Caco-2 (cell line): Measurements from ENCODE around the gene PDLIM4. TPM values are rescaled to one million over a fixed set of nuclear protein-coding genes. Genes with fewer than 3 reads are reported as not detected.

Experiments used
- BruUV-seq: library from RNA; stranded (reverse); fragments of 400-500 nt; replicated peaks from 2 replicates; lab custom pipeline; 2021; lab: Mats Ljungman, UMichigan
- CTCF ChIA-PET: fragments of 300-600 bp; sonication (Branson Sonifier 250); formaldehyde crosslinking; loops from one replicate; lab custom pipeline; 2022; ENCODE audit warnings: antibody characterized with exemption; lab: Charles Lee
- POLR2A ChIA-PET: fragments of 300-600 bp; sonication (Branson Sonifier 250); formaldehyde crosslinking; loops from one replicate; lab custom pipeline; 2022; ENCODE audit warnings: antibody characterized with exemption; lab: Charles Lee
- DNase-seq, 2 experiments: peaks; one replicate each; pipeline versions ENCODE4 v3.0.0 to v3.0.0-alpha.2; 2020 to 2022
- H3K27me3 ChIP-seq: replicated peaks from 2 replicates; pipeline ENCODE4 v1.6.0; 2011; ENCODE audit warnings: low read length; ENCODE audit not compliant: control insufficient read depth, insufficient read depth
- H3K36me3 ChIP-seq: 2 replicates; pipeline ENCODE4 v1.5.1; 2011; ENCODE audit warnings: low read length; ENCODE audit not compliant: control insufficient read depth, insufficient read depth
- H3K4me1 ChIP-seq: fragments of 250-450 bp; sonication (Bioruptor Pico); 2 replicates; pipeline ENCODE4 v1.5.1; 2020; ENCODE audit warnings: mild to moderate bottlenecking
- H3K4me3 ChIP-seq: 2 replicates; pipeline ENCODE4 v1.5.1; 2011; ENCODE audit warnings: low read depth, mild to moderate bottlenecking, control low read depth, low read length
- H3K9me3 ChIP-seq: fragments of 250-450 bp; sonication (Bioruptor Pico); 2 replicates; pipeline ENCODE4 v1.5.1; 2020; ENCODE audit warnings: mild to moderate bottlenecking, moderate library complexity
- H3K27ac Mint-ChIP-seq: one replicate; pipeline ENCODE4 v1.8.0; 2022; ENCODE audit warnings: mixed read lengths; ENCODE audit not compliant: unreplicated experiment
- H3K27me3 Mint-ChIP-seq: one replicate; pipeline ENCODE4 v1.8.0; 2022; ENCODE audit warnings: mixed read lengths; ENCODE audit not compliant: insufficient read depth, unreplicated experiment
- H3K36me3 Mint-ChIP-seq: one replicate; pipeline ENCODE4 v1.8.0; 2022; ENCODE audit warnings: mild to moderate bottlenecking, mixed read lengths; ENCODE audit not compliant: insufficient read depth, unreplicated experiment
- H3K4me1 Mint-ChIP-seq: one replicate; pipeline ENCODE4 v1.8.0; 2022; ENCODE audit warnings: low read depth, mixed read lengths; ENCODE audit not compliant: unreplicated experiment
- H3K4me3 Mint-ChIP-seq: one replicate; pipeline ENCODE4 v1.8.0; 2022; ENCODE audit warnings: mild to moderate bottlenecking, moderate library complexity, mixed read lengths; ENCODE audit not compliant: unreplicated experiment
- H3K9me3 Mint-ChIP-seq: one replicate; pipeline ENCODE4 v1.8.0; 2022; ENCODE audit warnings: mixed read lengths; ENCODE audit not compliant: unreplicated experiment
- intact Hi-C: fragments of 100-400 bp; cut with micrococcal nuclease; formaldehyde crosslinking; loops from one replicate; pipeline ENCODE4 v1.10.0; 2022; ENCODE audit not compliant: unreplicated experiment
- total RNA-seq: library from RNA; stranded (reverse); gene quantifications from 2 replicates; pipeline ENCODE4 v1.2.3, GENCODE V29; 2022
- TF ChIP-seq, protein P1 (sequence below), 2 experiments: fragments of 200-600 bp in 1 of 2; IDR thresholded peaks; 1 replicate in 1 of 2; 2 replicates in 1 of 2; pipeline versions ENCODE4 v1.5.1 to v1.8.0; 2011 to 2022; ENCODE audit warnings: antibody characterized with exemption in 1 of 2, control low read depth in 1 of 2, inconsistent platforms in 1 of 2, low read depth in 1 of 2, low read length in 1 of 2, mild to moderate bottlenecking in 1 of 2, moderate library complexity in 1 of 2; ENCODE audit not compliant: insufficient read depth in 1 of 2, severe bottlenecking in 1 of 2, unreplicated experiment in 1 of 2

Gene PDLIM4
- total RNA-seq, 1 experiment from 2014 or later: not detected

GRCh38 chr5:132275367-132276220 is 18.1 kb downstream of the PDLIM4 start:
- POLR2A ChIA-PET: no interaction called here
- no peak for DNase-seq
- Mint-ChIP-seq H3K9me3 (peaks cover 3% of the 10 kb centered on the region), H3K27ac (peak overlapping the region; percentile 81), H3K27me3 (no peaks in the 10 kb centered on the region), H3K4me3 (no peak overlapping the region), H3K4me1 (peaks cover 52% of the 10 kb centered on the region), H3K36me3 (no peaks in the 10 kb centered on the region)
- H3K9me3 ChIP-seq: no peaks in the 10 kb centered on the region
- no TSS peak for BruUV-seq
- H3K36me3 ChIP-seq: no peaks in the 10 kb centered on the region
- CTCF ChIA-PET: interaction anchor here (1.3 kb wide), 1 partner anchor 18 kb away, joined by 3 read pairs; no protein-coding TSS in a partner anchor
- no peaks in the 10 kb centered on the region for H3K27me3 ChIP-seq
- intact Hi-C loops: loop anchor here (5.0 kb wide), 1 partner anchor 222 kb away; no protein-coding TSS in a partner anchor
- peaks cover 51% of the 10 kb centered on the region for H3K4me1 ChIP-seq
- H3K4me3 ChIP-seq: no peak overlapping the region
- TF ChIP-seq, protein P1, sequence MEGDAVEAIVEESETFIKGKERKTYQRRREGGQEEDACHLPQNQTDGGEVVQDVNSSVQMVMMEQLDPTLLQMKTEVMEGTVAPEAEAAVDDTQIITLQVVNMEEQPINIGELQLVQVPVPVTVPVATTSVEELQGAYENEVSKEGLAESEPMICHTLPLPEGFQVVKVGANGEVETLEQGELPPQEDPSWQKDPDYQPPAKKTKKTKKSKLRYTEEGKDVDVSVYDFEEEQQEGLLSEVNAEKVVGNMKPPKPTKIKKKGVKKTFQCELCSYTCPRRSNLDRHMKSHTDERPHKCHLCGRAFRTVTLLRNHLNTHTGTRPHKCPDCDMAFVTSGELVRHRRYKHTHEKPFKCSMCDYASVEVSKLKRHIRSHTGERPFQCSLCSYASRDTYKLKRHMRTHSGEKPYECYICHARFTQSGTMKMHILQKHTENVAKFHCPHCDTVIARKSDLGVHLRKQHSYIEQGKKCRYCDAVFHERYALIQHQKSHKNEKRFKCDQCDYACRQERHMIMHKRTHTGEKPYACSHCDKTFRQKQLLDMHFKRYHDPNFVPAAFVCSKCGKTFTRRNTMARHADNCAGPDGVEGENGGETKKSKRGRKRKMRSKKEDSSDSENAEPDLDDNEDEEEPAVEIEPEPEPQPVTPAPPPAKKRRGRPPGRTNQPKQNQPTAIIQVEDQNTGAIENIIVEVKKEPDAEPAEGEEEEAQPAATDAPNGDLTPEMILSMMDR (IDR thresholded peaks at IDR 0.05; ENCODE audit: insufficient read depth in 1 of 2, low read depth in 1 of 2, low read length in 1 of 2, severe bottlenecking in 1 of 2, unreplicated experiment in 1 of 2): no peak

DNA sequence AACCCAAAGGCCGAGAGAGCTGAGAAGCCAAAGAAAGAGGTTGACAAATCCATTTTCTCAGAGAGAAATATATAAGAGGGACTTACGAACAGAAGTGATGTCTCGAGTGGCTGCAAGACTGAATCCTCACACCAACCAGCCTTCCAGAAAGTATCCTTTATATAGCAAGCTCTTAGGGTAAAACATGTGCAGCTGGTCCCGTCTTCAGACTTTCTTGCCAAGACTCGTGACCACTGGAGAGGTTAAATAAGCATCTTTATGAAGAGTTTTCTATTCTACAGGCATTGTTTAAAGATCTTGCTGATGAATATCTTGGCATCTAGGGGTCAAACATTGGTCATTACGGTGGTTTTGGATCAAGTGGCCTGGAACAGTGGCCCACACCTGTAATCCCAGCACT is 19.8 kb downstream of the PDLIM4 start:
- peaks cover 51% of the 10 kb centered on the region for H3K4me1 ChIP-seq
- no peaks in the 10 kb centered on the region for H3K9me3 ChIP-seq
- TSS peak; percentile 53 for BruUV-seq
- Mint-ChIP-seq H3K9me3 (peaks cover 9% of the 10 kb centered on the region), H3K4me3 (peak overlapping the region; percentile 6), H3K4me1 (peaks cover 57% of the 10 kb centered on the region), H3K27me3 (no peaks in the 10 kb centered on the region), H3K27ac (peak overlapping the region; percentile 14), H3K36me3 (no peaks in the 10 kb centered on the region)
- H3K4me3 ChIP-seq: no peak overlapping the region
- ChIA-PET POLR2A (interaction anchor here (3.1 kb wide), 1 partner anchor 17 kb away, joined by 36 read pairs; the partner anchor contains the start of gene SLC22A4), CTCF (interaction anchor here (0.6 to 1.9 kb wide), 3 partner anchors 10 to 31 kb away, joined by 3 to 27 read pairs (median 4); partner anchors contain the start of gene SLC22A4)
- H3K27me3 ChIP-seq: no peaks in the 10 kb centered on the region
- no peaks in the 10 kb centered on the region for H3K36me3 ChIP-seq
- TF ChIP-seq, protein P1 (IDR thresholded peaks at IDR 0.05; ENCODE audit: insufficient read depth in 1 of 2, low read depth in 1 of 2, low read length in 1 of 2, severe bottlenecking in 1 of 2, unreplicated experiment in 1 of 2): no peak
- no peak for DNase-seq
- intact Hi-C loops: loop anchor here (5.0 kb wide), 1 partner anchor 220 kb away; no protein-coding TSS in a partner anchor
